ENCODE measurements around the gene TENM3. TPM values are rescaled to one million over a fixed set of nuclear protein-coding genes. Genes with fewer than 3 reads are reported as not detected.
A peak's percentile ranks its signal among the peaks of the same experiment; 100 is the strongest.

The TENM3 gene
- polyA plus RNA-seq, 6 donors from 2014 or later: not detected

- H3K4me3 Mint-ChIP-seq: no peak overlapping the region
- no peak for DNase-seq
- H3K27ac Mint-ChIP-seq: no peak overlapping the region
- peaks cover 0 to 4% (median 0%) of the 10 kb centered on the region in 7 donors for H3K9me3 Mint-ChIP-seq
- H3K36me3 Mint-ChIP-seq: no peaks in the 10 kb centered on the region
- H3K27me3 Mint-ChIP-seq: no peaks in the 10 kb centered on the region
- ATAC-seq (ENCODE audit: low read depth in 2 of 2): no peak
- H3K4me1 Mint-ChIP-seq: no peaks in the 10 kb centered on the region
Measured at GRCh38 chr4:182291597-182292270, 48.5 kb downstream of the TENM3 start.

DNA sequence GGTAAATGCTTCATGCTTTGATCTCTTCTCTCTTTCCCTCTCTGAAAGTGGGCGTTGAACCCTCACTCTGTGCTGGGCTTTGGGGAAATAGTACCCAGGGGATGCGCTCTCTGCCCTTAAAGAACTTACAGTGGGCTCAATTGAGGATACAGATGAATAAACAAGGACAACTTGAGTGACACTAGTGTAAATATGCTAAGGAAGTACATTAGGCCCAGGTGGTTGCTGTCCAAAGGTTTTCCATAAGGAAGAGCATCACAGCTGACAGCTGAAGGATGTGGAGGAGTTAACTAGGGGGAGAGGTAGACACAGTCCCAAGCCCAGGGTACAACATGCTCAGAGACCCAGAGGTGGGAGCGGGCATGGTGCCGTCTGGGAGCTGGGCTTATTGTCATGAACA is 49.4 kb downstream of the TENM3 start:
- ATAC-seq (ENCODE audit: low read depth in 2 of 2): no peak
- H3K36me3 Mint-ChIP-seq: no peaks in the 10 kb centered on the region
- H3K9me3 Mint-ChIP-seq: peaks cover 0 to 4% (median 0%) of the 10 kb centered on the region in 7 donors

DNA sequence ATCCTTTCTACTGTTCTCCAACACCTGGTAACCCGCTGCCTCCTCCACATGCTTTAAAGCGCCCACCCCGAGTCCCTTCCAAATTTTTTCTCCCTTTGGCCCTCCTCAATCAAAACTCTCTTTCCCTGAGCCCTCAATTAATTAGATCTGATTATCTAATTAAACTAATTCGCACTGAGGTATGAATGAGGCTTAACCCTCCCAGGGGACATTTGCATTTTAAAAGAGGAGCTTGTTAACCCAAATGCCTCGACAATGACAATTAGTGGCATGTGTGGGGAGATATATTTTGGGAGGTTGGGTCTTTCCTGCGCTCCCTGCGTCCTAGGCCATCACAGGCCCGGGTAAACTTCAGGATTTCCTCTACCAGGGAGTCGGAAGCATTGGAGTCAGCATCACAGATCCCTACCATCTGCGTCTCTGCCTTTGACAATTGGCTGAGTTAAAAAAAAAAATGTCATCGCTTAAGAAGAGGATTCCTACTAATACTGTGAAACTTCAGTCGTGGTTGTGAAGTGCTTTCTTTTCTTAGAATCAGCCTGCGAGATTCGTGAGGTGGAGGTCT is 50.6 kb downstream of the TENM3 start:
- DNase-seq: no peak
- Mint-ChIP-seq H3K27ac (no peak overlapping the region), H3K4me3 (no peak overlapping the region), H3K9me3 (peaks cover 0 to 4% (median 0%) of the 10 kb centered on the region in 7 donors), H3K36me3 (no peaks in the 10 kb centered on the region), H3K27me3 (no peaks in the 10 kb centered on the region), H3K4me1 (no peaks in the 10 kb centered on the region)
- no peak for ATAC-seq (ENCODE audit: low read depth in 2 of 2)

More for the DNA sequence above, 49.4 kb downstream of the TENM3 start:
- H3K4me1 Mint-ChIP-seq: no peaks in the 10 kb centered on the region
- no peak overlapping the region for H3K4me3 Mint-ChIP-seq
- no peaks in the 10 kb centered on the region for H3K27me3 Mint-ChIP-seq
- DNase-seq: no peak
- no peak overlapping the region for H3K27ac Mint-ChIP-seq

DNA sequence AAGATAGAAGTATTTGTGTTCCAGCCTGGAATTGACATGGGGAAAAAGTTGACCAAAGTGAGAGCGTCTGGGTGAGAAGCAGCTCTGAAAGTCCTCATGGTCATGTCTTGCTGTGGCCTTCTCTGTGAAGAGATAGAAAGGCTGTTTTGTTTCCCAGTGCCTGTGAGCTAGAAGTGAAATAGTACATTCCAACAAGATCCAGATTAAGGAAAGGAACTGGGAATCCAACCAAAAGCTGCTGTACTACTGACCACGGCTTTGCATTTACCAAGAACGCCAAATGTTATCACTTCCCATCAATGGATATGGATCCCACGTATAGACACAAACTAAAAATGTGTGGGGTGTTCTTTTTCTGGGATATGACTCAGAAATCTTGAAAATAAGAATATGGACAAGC is 51.2 kb downstream of the TENM3 start:
- ATAC-seq (ENCODE audit: low read depth in 2 of 2): no peak
- DNase-seq: no peak
- Mint-ChIP-seq H3K27ac (peak overlapping the region in 1 of 6 donors; percentile 63), H3K9me3 (peaks cover 0 to 4% (median 0%) of the 10 kb centered on the region in 7 donors), H3K4me3 (no peak overlapping the region), H3K36me3 (no peaks in the 10 kb centered on the region), H3K27me3 (no peaks in the 10 kb centered on the region), H3K4me1 (no peaks in the 10 kb centered on the region)

DNA sequence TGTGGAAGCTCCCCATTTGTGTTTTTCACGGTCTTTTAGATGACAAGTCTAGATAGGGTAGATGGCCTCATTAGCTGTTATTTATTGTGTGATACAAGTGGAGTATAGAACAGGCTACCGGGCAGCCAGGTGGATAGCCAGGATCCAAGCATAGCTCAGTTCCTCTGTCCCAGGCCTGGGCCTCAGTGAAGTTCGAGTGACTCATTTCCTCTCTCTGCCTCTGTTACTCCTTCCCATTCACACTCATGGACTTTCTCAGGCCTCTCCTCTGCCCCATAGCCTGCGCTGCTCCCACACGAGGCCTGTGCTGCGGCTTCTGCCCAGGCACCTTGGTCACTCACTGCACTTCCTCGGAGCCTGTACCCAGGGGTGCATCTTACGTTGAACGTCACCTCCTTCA is 54.5 kb downstream of the TENM3 start:
- ATAC-seq (ENCODE audit: low read depth in 2 of 2): no peak
- Mint-ChIP-seq H3K9me3 (peaks cover 0 to 4% (median 0%) of the 10 kb centered on the region in 7 donors), H3K27me3 (no peaks in the 10 kb centered on the region), H3K36me3 (no peaks in the 10 kb centered on the region), H3K4me3 (no peak overlapping the region), H3K27ac (no peak overlapping the region), H3K4me1 (no peaks in the 10 kb centered on the region)
- no peak for DNase-seq

DNA sequence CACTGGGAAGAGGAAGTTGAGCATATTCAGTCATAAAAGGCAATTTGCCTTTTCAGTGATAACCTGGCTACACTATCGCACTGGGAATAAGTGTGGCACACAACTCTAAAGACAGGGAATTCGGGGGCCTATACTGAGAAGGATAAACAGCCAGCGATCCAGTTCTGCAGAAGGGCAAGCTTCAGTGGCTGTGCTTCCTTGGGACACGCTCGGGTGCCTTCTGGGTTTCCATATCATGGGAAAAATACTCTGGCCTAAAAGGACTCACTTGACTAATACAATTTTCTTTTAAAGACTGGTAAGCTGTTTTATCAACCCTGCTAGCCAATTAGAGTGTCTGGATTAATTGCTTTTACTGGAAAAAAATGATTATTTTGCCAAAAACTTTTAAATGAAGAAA is 58.5 kb downstream of the TENM3 start:
- H3K36me3 Mint-ChIP-seq: no peaks in the 10 kb centered on the region
- no peak overlapping the region for H3K4me3 Mint-ChIP-seq
- H3K4me1 Mint-ChIP-seq: no peaks in the 10 kb centered on the region
- H3K9me3 Mint-ChIP-seq: peaks cover 0 to 4% (median 0%) of the 10 kb centered on the region in 7 donors
- H3K27ac Mint-ChIP-seq: no peak overlapping the region
- no peaks in the 10 kb centered on the region for H3K27me3 Mint-ChIP-seq
- ATAC-seq (ENCODE audit: low read depth in 2 of 2) (no peak), DNase-seq (no peak)

DNA sequence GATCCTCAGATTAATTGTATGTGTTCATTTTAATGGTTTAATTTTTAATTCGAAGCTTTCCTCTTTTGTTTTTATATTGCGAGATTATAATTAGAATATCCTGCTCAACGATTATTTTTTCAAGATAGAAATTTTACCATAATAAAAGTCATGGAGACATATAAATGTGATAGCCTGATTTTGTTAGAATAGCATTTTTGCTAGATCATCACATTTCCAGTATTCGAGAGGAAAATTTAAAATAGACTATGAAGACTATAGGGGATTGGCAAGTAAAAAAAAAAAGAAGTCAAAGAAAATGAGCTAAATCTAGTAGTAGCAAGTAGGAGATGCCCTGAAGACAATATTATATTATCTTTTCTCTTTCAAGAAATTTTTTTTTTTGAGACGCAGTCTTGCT is 60.6 kb downstream of the TENM3 start:
- DNase-seq (no peak), ATAC-seq (ENCODE audit: low read depth in 2 of 2) (no peak)
- Mint-ChIP-seq H3K27me3 (no peaks in the 10 kb centered on the region), H3K9me3 (peaks cover 0 to 6% (median 0%) of the 10 kb centered on the region in 7 donors), H3K36me3 (no peaks in the 10 kb centered on the region), H3K27ac (no peak overlapping the region), H3K4me3 (no peak overlapping the region), H3K4me1 (no peaks in the 10 kb centered on the region)

DNA sequence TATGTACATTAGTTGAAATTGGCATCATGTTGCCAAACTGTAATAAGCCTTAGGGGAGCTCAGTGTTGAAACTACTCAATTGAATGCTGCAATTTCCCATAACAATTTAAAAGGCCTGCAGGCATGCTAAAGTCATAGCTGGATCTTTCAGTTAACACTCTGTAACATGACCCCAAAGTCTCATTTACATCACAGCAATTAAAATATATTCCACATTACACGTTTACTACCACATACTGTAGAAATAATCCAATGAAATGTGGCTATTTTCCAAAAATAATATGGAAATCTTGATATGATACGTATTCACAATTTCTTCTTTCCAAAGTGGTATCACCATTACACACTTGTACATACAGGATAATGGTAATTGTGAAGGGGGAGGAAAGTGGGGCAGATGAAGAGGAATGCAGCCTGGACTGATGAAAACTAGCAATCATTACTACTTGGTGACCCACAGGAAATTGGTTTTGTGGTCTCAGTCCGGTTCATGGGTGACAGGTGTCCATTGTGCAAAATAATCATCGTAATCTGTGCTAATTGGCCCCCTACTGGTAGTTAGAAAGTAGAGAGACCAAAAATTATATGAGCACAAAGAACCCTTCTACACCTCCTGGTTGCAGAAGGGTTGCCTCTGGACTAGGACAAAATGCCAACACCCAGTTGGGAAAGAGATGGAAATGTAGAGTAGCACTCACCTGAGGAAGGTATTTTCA is 63.7 kb downstream of the TENM3 start:
- H3K36me3 Mint-ChIP-seq: no peaks in the 10 kb centered on the region
- no peak for DNase-seq

DNA sequence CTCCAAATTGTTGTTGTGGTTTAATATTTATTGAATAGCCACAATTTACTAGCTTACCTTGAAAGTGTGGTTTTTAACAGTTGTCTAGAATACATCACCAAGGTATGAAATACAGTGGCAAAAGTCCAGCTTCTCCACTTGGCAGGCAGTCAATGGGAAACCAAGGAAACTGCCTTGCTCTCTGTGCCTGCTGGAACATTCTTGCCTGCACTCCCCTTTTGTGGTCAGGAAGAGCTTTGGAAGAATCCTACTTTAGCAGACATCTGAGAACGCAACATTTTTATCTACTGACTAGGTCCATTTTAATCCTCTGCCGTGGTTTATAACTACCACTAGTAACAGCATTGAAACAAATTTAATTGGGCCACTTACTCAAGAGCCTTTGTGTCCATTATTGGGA is 64.5 kb downstream of the TENM3 start:
- no peaks in the 10 kb centered on the region for H3K4me1 Mint-ChIP-seq
- H3K9me3 Mint-ChIP-seq: peaks cover 0 to 6% (median 2%) of the 10 kb centered on the region in 7 donors
- no peak for DNase-seq
- H3K27ac Mint-ChIP-seq: no peak overlapping the region
- no peak overlapping the region for H3K4me3 Mint-ChIP-seq
- ATAC-seq (ENCODE audit: low read depth in 2 of 2): no peak
- H3K36me3 Mint-ChIP-seq: no peaks in the 10 kb centered on the region
- H3K27me3 Mint-ChIP-seq: no peaks in the 10 kb centered on the region

More for the DNA sequence above, 63.7 kb downstream of the TENM3 start:
- H3K4me3 Mint-ChIP-seq: no peak overlapping the region
- H3K4me1 Mint-ChIP-seq: no peaks in the 10 kb centered on the region
- H3K9me3 Mint-ChIP-seq: peaks cover 0 to 6% (median 2%) of the 10 kb centered on the region in 7 donors
- no peak for ATAC-seq (ENCODE audit: low read depth in 2 of 2)
- H3K27ac Mint-ChIP-seq: no peak overlapping the region
- H3K27me3 Mint-ChIP-seq: no peaks in the 10 kb centered on the region

GRCh38 chr4:182309877-182310276 is 66.7 kb downstream of the TENM3 start:
- H3K36me3 Mint-ChIP-seq: peaks cover 0 to 5% of the 10 kb centered on the region in 2 donors
- no peak overlapping the region for H3K27ac Mint-ChIP-seq
- DNase-seq (no peak), ATAC-seq (ENCODE audit: low read depth in 2 of 2) (no peak)
- no peaks in the 10 kb centered on the region for H3K27me3 Mint-ChIP-seq
- no peak overlapping the region for H3K4me3 Mint-ChIP-seq
- H3K4me1 Mint-ChIP-seq: no peaks in the 10 kb centered on the region
- H3K9me3 Mint-ChIP-seq: peaks cover 3 to 19% (median 8%) of the 10 kb centered on the region in 7 donors

GRCh38 chr4:182310316-182310715 is 67.1 kb downstream of the TENM3 start:
- no peak overlapping the region for H3K4me3 Mint-ChIP-seq
- DNase-seq: no peak
- H3K27me3 Mint-ChIP-seq: no peaks in the 10 kb centered on the region
- no peak for ATAC-seq (ENCODE audit: low read depth in 2 of 2)
- peaks cover 0 to 8% of the 10 kb centered on the region in 2 donors for H3K36me3 Mint-ChIP-seq
- no peak overlapping the region for H3K27ac Mint-ChIP-seq
- H3K4me1 Mint-ChIP-seq: no peaks in the 10 kb centered on the region
- peaks cover 5 to 23% (median 8%) of the 10 kb centered on the region in 7 donors for H3K9me3 Mint-ChIP-seq

- Mint-ChIP-seq H3K36me3 (peaks cover 0 to 8% of the 10 kb centered on the region in 2 donors), H3K27me3 (no peaks in the 10 kb centered on the region), H3K4me3 (no peak overlapping the region)
Measured at GRCh38 chr4:182310962-182311361, 67.8 kb downstream of the TENM3 start.

GRCh38 chr4:182314537-182314936 is 71.3 kb downstream of the TENM3 start:
- Mint-ChIP-seq H3K27ac (no peak overlapping the region), H3K9me3 (peaks cover 9 to 37% (median 19%) of the 10 kb centered on the region in 7 donors), H3K4me1 (no peaks in the 10 kb centered on the region), H3K27me3 (no peaks in the 10 kb centered on the region), H3K4me3 (no peak overlapping the region), H3K36me3 (peaks cover 0 to 8% of the 10 kb centered on the region in 2 donors)
- ATAC-seq (ENCODE audit: low read depth in 2 of 2) (no peak), DNase-seq (no peak)

More at GRCh38 chr4:182310962-182311361, 67.8 kb downstream of the TENM3 start:
- ATAC-seq (ENCODE audit: low read depth in 2 of 2) (no peak), DNase-seq (no peak)
- no peak overlapping the region for H3K27ac Mint-ChIP-seq
- peaks cover 9 to 30% (median 12%) of the 10 kb centered on the region in 7 donors for H3K9me3 Mint-ChIP-seq
- no peaks in the 10 kb centered on the region for H3K4me1 Mint-ChIP-seq

DNA sequence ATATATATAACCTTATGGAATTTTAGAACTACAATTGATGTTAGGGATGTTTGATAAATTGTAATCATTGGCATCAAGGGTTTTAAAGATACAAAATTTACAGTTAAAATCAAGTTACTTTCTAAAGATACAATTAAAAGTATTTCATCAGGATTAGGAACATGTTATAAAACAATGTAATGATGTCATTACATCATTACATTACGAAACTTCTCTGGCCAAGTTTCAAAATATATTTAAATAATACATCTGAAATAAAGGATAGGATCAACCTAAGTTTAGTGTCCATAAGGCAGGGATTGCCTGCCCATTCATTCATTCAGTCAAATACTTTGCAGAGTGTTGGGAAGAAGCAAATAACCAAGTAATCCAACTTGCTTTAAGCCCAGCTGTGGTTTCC is 75.1 kb downstream of the TENM3 start:
- H3K9me3 Mint-ChIP-seq: peaks cover 14 to 44% (median 18%) of the 10 kb centered on the region in 7 donors
- DNase-seq (no peak), ATAC-seq (ENCODE audit: low read depth in 2 of 2) (no peak)
- H3K36me3 Mint-ChIP-seq: peaks cover 4 to 8% of the 10 kb centered on the region in 2 donors
- no peak overlapping the region for H3K27ac Mint-ChIP-seq
- H3K4me1 Mint-ChIP-seq: no peaks in the 10 kb centered on the region
- H3K4me3 Mint-ChIP-seq: no peak overlapping the region
- no peaks in the 10 kb centered on the region for H3K27me3 Mint-ChIP-seq
